Measurements from ENCODE around the gene FAHD2A. TPM values are rescaled to one million over a fixed set of nuclear protein-coding genes. Genes with fewer than 3 reads are reported as not detected.
"Not testable (repeated sequence)": the region's sequence is repeated elsewhere in the genome, so short reads cannot be mapped to it uniquely, and the experiment has no call there.

Gene FAHD2A
- total RNA-seq, 6 experiments from 2014 or later = 62.2 to 80.1 (median 75.7) TPM

DNA sequence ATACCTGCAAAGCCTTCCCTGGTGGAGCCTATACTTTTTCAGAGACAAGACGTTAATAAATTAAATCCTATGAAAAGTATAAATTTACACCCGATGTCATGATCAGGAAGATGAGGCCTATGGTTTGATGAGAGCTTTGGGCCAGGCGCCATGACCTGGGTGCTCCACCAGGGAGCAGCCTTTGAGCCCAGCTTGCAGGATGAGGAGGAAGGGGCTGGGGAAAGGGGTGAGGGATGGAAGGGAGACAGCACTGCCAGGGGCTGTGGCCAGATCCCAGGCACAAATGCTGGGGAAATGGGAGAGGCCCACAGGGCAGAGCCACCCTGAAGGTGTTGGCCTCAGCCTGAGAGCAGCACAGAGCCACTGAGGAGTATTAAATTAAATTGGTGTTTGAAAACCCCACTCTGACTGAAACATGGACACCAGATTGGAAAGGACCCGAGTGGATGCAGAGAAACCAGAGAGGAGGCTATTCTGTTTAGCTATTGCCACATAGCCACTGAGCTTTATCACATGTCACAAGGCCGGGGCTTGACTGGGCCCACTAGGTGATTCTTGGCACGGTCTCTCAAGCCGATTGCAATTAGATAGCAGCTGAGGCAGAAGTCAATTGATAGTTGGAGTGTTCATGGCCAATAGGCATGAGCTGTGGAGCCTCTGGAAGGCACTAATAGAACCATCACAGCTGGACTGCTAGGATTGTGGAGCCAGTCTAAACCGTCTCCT is 9.6 kb upstream of the FAHD2A start:
- Histone ChIP-seq H3K36me3 (no peaks in the 10 kb centered on the region), H3K9me3 (no peaks in the 10 kb centered on the region), H3K4me3 (no peak overlapping the region), H3K4me1 (peaks cover 0 to 49% (median 20%) of the 10 kb centered on the region in 4 donors), H3K27ac (peak overlapping the region in 2 of 3 donors; percentile 53 to 89), H3K27me3 (no peaks in the 10 kb centered on the region)
- WGBS (ENCODE audit: insufficient coverage, low coverage, low lambda C conversion rate, missing lambda C conversion rate) = 43% methylated on average over 6 of the region's 8 CpGs
- intact Hi-C loops (cut with DNase I) = no loop called here
- DNase-seq = peak; percentile 61 to 86 (median 75)
- no peak for TF ChIP-seq POLR2A (IDR thresholded peaks at IDR 0.05)
- TF ChIP-seq CTCF (IDR thresholded peaks at IDR 0.05) = no peak
- ATAC-seq = peak; percentile 56 to 63 (median 60)

DNA sequence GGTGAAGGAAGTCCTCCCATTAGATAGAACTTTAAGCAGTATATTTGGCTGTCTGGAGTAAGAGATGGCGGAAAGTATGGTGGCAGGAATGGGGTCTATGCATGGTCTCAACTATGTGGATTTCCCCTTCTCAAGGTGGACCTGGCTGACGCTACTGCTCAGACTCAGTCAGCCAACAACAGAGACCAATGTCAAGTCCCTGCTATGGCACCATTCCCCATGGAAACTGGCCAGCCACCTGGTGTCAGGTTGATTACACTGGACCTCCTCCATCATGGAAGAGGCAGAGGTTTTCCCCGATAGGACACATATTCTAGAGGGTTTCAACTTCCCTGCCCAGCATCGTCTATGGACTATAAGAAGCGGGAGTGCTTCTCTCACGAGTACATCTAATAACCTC is 8.6 kb upstream of the FAHD2A start:
- ATAC-seq = no peak
- Histone ChIP-seq H3K4me3 (no peak overlapping the region), H3K36me3 (no peaks in the 10 kb centered on the region), H3K27ac (peak overlapping the region in 1 of 3 donors; percentile 89), H3K27me3 (no peaks in the 10 kb centered on the region), H3K9me3 (no peaks in the 10 kb centered on the region), H3K4me1 (peaks cover 0 to 49% (median 20%) of the 10 kb centered on the region in 4 donors)
- intact Hi-C loops (cut with DNase I) = no loop called here
- DNase-seq = peak in 2 of 3 donors; percentile 69 to 81
- WGBS (ENCODE audit: insufficient coverage, low coverage, low lambda C conversion rate, missing lambda C conversion rate) = 67% methylated on average over 4 of the region's 6 CpGs
- TF ChIP-seq POLR2A (IDR thresholded peaks at IDR 0.05) (no peak), CTCF (IDR thresholded peaks at IDR 0.05) (no peak)

DNA sequence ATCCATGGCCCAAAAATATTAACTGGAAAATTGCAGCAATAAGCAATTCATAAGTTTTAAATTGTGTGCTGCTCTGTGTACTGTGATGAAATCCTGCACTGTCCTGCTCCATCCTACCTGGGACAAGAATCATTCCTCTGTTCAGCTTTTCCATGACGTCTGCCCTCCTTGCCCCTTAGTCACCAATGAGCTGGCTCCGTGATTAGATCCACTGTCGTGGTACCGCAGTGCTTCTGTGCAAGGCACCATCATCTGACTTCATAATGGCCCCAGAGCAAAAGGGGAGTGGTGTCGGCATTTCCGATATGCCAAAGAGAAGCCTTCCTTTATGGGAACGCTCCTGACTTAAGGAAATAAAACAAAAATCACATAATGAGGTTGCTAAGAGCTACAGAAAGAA is 3.4 kb upstream of the FAHD2A start:
- Histone ChIP-seq H3K27me3 (no peaks in the 10 kb centered on the region), H3K4me3 (no peak overlapping the region), H3K27ac (no peak overlapping the region), H3K4me1 (peaks cover 0 to 17% (median 7%) of the 10 kb centered on the region in 4 donors), H3K36me3 (no peaks in the 10 kb centered on the region), H3K9me3 (no peaks in the 10 kb centered on the region)
- WGBS (ENCODE audit: insufficient coverage, low coverage, low lambda C conversion rate, missing lambda C conversion rate) = 98% methylated on average over 7 of the region's 7 CpGs
- intact Hi-C loops (cut with DNase I) = no loop called here
- no peak for TF ChIP-seq POLR2A (IDR thresholded peaks at IDR 0.05)
- no peak for TF ChIP-seq CTCF (IDR thresholded peaks at IDR 0.05)
- ATAC-seq (no peak), DNase-seq (no peak)

DNA sequence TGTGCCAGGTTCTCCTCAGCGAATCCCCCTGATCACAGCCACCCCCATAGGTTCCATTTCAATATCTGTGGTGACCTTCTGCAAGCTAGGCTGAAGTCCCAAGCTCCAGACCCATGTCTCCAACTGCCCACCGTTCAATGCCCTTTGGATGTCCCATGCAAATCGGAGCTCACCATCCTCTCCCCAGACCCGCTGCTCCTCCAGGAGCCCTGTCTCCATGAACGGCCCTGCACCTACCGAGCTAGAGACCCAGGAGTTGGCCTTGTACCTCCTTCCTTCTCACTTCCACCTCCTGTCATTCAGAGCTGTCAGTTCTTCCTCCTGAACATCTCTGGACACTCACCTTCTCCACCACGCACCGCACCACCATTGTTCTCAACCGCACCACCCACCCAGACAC is 1.0 kb upstream of the FAHD2A start:
- intact Hi-C loops (cut with DNase I) = no loop called here
- Histone ChIP-seq H3K36me3 (no peaks in the 10 kb centered on the region), H3K4me3 (peak overlapping the region; percentile 72 to 94 (median 92)), H3K27me3 (no peaks in the 10 kb centered on the region), H3K27ac (no peak overlapping the region), H3K4me1 (peaks cover 0 to 22% (median 9%) of the 10 kb centered on the region in 4 donors), H3K9me3 (no peaks in the 10 kb centered on the region)
- WGBS (ENCODE audit: insufficient coverage, low coverage, low lambda C conversion rate, missing lambda C conversion rate) = 65% methylated on average over 9 of the region's 9 CpGs
- ATAC-seq = no peak
- DNase-seq = no peak
- TF ChIP-seq POLR2A (IDR thresholded peaks at IDR 0.05) (no peak), CTCF (IDR thresholded peaks at IDR 0.05) (no peak)

DNA sequence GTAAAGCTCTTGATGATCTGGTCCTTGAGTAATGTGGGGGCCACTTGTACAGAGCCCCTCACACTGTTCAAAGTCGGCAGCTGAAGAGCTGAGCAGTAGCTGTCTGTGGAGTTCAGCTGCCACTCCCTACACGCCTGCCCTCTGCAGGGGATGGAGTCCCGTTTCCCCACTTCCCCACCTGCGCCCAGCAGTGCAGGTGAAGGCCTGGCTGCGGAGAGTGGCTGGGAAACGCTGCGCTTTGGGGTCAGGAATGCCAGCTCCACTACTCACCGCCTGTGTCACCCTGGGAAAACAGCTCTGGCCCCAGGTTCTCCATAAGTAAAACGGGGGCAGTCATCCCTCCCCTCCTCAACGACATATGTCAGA is 521 bp upstream of the FAHD2A start:
- DNase-seq = peak in 1 of 3 donors; percentile 45

More for the DNA sequence above, 521 bp upstream of the FAHD2A start:
- intact Hi-C loops (cut with DNase I); H3K9me3 ChIP-seq; H3K27me3 ChIP-seq; H3K36me3 ChIP-seq: not testable (repeated sequence)
- peak overlapping the region; percentile 79 to 86 (median 85) for H3K27ac ChIP-seq
- WGBS (ENCODE audit: insufficient coverage, low coverage, low lambda C conversion rate, missing lambda C conversion rate) = 0% methylated on average over 5 of the region's 10 CpGs
- H3K4me3 ChIP-seq = peak overlapping the region; percentile 72 to 94 (median 92)
- peaks cover 0 to 22% (median 9%) of the 10 kb centered on the region in 4 donors for H3K4me1 ChIP-seq
- ATAC-seq = peak; percentile 46 to 57 (median 50)

Measured in right lobe of liver (tissue), 6 donors.